ENCODE data around the gene COL18A1.

COL18A1 gene

DNA sequence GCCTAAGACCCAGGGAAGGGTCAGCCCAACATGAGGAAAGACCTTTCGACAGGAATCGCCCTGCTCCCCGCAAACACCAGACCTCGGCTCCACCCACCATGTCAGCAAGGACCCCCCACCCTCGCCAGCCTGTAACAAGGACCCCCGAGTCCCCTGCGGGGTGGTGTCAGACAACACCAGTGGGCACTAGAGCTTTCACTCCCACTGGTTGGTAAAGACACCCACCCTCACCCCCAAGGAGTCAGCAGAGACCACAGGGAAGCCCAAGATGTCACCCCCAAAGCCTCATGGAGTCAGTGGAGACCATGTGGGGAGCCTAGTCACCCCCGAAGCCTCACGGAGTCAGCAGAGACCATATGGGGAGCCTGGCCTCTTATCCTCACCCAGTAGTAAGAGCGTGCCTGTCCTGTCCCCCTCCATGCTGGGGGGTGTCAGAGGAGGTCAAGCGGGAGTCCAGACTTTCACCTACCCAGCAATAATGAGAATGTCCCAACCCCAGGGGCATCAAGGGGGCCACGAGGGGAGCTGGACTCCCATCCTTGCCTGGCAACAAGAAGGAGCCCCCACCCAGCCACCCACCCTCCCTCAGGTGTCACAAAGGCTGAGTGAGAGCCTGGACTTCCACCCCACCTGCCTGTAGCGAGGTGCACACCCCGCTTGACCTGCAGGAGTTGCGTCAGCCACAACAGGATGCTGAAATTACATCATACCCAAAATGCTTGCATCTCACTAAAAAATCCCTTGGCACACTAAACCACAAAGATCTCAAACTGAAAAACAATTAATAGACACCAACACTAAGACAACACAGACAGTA is 112.5 kb downstream of the COL18A1 start:
- Histone ChIP-seq H3K36me3 (ENCODE audit: insufficient read depth, low read length) (peaks cover 50% of the 10 kb centered on the region), H3K9ac (ENCODE audit: low read depth, low read length, poor library complexity, severe bottlenecking) (no peak overlapping the region), H3F3A (ENCODE audit: low read depth) (no peaks in the 10 kb centered on the region), H4K20me1 (ENCODE audit: insufficient read depth, low read length, poor library complexity, severe bottlenecking) (no peaks in the 10 kb centered on the region), H3K27me3 (ENCODE audit: insufficient read depth, low read length, poor library complexity, severe bottlenecking) (no peaks in the 10 kb centered on the region), H3K9me3 (ENCODE audit: insufficient read depth, low read depth, low read length) (peaks cover 36% of the 10 kb centered on the region), H3K79me2 (ENCODE audit: insufficient read depth, low read length) (no peaks in the 10 kb centered on the region), H3K4me1 (ENCODE audit: insufficient read depth, low read length, poor library complexity, severe bottlenecking) (no peaks in the 10 kb centered on the region), H2AFZ (ENCODE audit: low read length) (no peak overlapping the region), H3K4me2 (ENCODE audit: low read depth, low read length, poor library complexity, severe bottlenecking) (no peak overlapping the region), H3K9me2 (replicated peaks; ENCODE audit: low read depth, low read length) (no peaks in the 10 kb centered on the region), H3K4me3 (ENCODE audit: low read length, poor library complexity, severe bottlenecking) (no peak overlapping the region)
- TF ChIP-seq, protein P1, sequence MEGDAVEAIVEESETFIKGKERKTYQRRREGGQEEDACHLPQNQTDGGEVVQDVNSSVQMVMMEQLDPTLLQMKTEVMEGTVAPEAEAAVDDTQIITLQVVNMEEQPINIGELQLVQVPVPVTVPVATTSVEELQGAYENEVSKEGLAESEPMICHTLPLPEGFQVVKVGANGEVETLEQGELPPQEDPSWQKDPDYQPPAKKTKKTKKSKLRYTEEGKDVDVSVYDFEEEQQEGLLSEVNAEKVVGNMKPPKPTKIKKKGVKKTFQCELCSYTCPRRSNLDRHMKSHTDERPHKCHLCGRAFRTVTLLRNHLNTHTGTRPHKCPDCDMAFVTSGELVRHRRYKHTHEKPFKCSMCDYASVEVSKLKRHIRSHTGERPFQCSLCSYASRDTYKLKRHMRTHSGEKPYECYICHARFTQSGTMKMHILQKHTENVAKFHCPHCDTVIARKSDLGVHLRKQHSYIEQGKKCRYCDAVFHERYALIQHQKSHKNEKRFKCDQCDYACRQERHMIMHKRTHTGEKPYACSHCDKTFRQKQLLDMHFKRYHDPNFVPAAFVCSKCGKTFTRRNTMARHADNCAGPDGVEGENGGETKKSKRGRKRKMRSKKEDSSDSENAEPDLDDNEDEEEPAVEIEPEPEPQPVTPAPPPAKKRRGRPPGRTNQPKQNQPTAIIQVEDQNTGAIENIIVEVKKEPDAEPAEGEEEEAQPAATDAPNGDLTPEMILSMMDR (conservative IDR thresholded peaks at IDR 0.05; ENCODE audit: low read length) = no peak
- TF ChIP-seq EZH2phosphoT487 (IDR thresholded peaks at IDR 0.05; ENCODE audit: borderline replicate concordance) = no peak

DNA sequence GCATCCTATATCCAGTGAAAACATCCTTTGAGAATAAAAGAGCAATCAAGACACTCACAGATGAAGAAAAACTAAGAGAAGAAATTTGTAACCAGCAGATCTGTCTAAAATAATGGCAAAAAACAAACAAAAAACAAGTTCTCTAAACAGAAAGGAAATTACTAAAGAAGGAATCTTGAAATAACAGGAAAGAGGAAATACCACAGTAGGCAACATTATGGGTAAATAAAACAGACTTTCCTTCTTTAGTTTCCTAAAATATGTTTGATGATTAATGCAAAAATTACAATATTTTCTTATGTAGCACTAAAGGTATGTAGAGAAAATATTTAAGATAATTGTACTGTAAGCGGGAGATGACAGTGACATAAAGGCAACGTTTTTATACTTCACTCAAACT is 113.8 kb downstream of the COL18A1 start:
- Histone ChIP-seq H3K36me3 (ENCODE audit: insufficient read depth, low read length) (peaks cover 48% of the 10 kb centered on the region), H2AFZ (ENCODE audit: low read length) (no peak overlapping the region), H3K9ac (ENCODE audit: low read depth, low read length, poor library complexity, severe bottlenecking) (no peak overlapping the region), H3K9me2 (replicated peaks; ENCODE audit: low read depth, low read length) (no peaks in the 10 kb centered on the region), H3K4me2 (ENCODE audit: low read depth, low read length, poor library complexity, severe bottlenecking) (no peak overlapping the region), H3K4me3 (ENCODE audit: low read length, poor library complexity, severe bottlenecking) (no peak overlapping the region), H4K20me1 (ENCODE audit: insufficient read depth, low read length, poor library complexity, severe bottlenecking) (no peaks in the 10 kb centered on the region), H3F3A (ENCODE audit: low read depth) (no peaks in the 10 kb centered on the region), H3K79me2 (ENCODE audit: insufficient read depth, low read length) (no peaks in the 10 kb centered on the region), H3K4me1 (ENCODE audit: insufficient read depth, low read length, poor library complexity, severe bottlenecking) (no peaks in the 10 kb centered on the region), H3K9me3 (ENCODE audit: insufficient read depth, low read depth, low read length) (peaks cover 36% of the 10 kb centered on the region), H3K27me3 (ENCODE audit: insufficient read depth, low read length, poor library complexity, severe bottlenecking) (no peaks in the 10 kb centered on the region)
- TF ChIP-seq EZH2phosphoT487 (IDR thresholded peaks at IDR 0.05; ENCODE audit: borderline replicate concordance) = no peak
- TF ChIP-seq, protein P1 (conservative IDR thresholded peaks at IDR 0.05; ENCODE audit: low read length) = no peak

DNA sequence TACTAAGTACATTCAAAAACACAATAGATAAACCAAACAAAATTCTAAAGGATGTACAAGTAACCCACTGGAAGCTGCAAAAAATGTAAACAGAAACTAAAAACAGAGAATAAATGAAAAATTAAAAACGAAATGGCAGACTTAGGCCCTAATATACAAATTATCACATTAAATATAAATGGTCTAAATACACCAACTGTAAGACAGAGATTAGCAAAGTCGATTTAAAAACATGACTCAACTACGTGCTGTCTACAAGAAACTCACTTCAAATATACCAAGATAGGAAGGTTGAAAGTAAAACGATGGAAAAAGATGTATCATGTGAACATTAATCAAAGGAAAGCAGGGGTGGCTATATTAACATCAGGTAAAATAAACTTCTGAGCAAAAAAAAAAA is 114.2 kb downstream of the COL18A1 start:
- H3K9me3 ChIP-seq (ENCODE audit: insufficient read depth, low read depth, low read length) = peaks cover 36% of the 10 kb centered on the region
- no peak overlapping the region for H2AFZ ChIP-seq (ENCODE audit: low read length)
- no peaks in the 10 kb centered on the region for H4K20me1 ChIP-seq (ENCODE audit: insufficient read depth, low read length, poor library complexity, severe bottlenecking)
- no peak overlapping the region for H3K4me2 ChIP-seq (ENCODE audit: low read depth, low read length, poor library complexity, severe bottlenecking)
- H3K27me3 ChIP-seq (ENCODE audit: insufficient read depth, low read length, poor library complexity, severe bottlenecking) = no peaks in the 10 kb centered on the region
- no peaks in the 10 kb centered on the region for H3K79me2 ChIP-seq (ENCODE audit: insufficient read depth, low read length)
- H3F3A ChIP-seq (ENCODE audit: low read depth) = no peaks in the 10 kb centered on the region
- H3K9me2 ChIP-seq (replicated peaks; ENCODE audit: low read depth, low read length) = no peaks in the 10 kb centered on the region
- peaks cover 45% of the 10 kb centered on the region for H3K36me3 ChIP-seq (ENCODE audit: insufficient read depth, low read length)
- H3K4me3 ChIP-seq (ENCODE audit: low read length, poor library complexity, severe bottlenecking) = no peak overlapping the region
- H3K4me1 ChIP-seq (ENCODE audit: insufficient read depth, low read length, poor library complexity, severe bottlenecking) = no peaks in the 10 kb centered on the region
- TF ChIP-seq, protein P1 (conservative IDR thresholded peaks at IDR 0.05; ENCODE audit: low read length) = no peak
- no peak for TF ChIP-seq EZH2phosphoT487 (IDR thresholded peaks at IDR 0.05; ENCODE audit: borderline replicate concordance)
- no peak overlapping the region for H3K9ac ChIP-seq (ENCODE audit: low read depth, low read length, poor library complexity, severe bottlenecking)

All from Loucy (cell line).